ENCODE measurements around the gene MBOAT2. TPM values are rescaled to one million over a fixed set of nuclear protein-coding genes. Genes with fewer than 3 reads are reported as not detected.

MBOAT2 gene
- total and polyA plus RNA-seq, 2 of the 13 experiments (the other 11 are each of a cell fraction or from before 2014, with no cell fraction given), result 0.11 to 0.36 TPM

- TF ChIP-seq RCOR2 (CRISPR knock-in tag; IDR thresholded peaks at IDR 0.05), result no peak
- no peak for TF ChIP-seq HOXA9 (CRISPR knock-in tag; IDR thresholded peaks at IDR 0.05; ENCODE audit: borderline replicate concordance)
- no peak for TF ChIP-seq ZFAT (CRISPR knock-in tag; conservative IDR thresholded peaks at IDR 0.05)
- no peak for TF ChIP-seq THAP9 (CRISPR knock-in tag; IDR thresholded peaks at IDR 0.05; ENCODE audit: borderline replicate concordance)
- TF ChIP-seq ZNF841 (CRISPR knock-in tag; IDR thresholded peaks at IDR 0.05; ENCODE audit: borderline replicate concordance), result no peak
These were observed 45.9 kb downstream of the MBOAT2 start (continued) for GRCh38 chr2:8957628-8958027.

GRCh38 chr2:8956774-8957173 lies 46.7 kb downstream of the MBOAT2 start:
- Histone ChIP-seq H3K4me1 (ENCODE audit: insufficient read depth, low read length) (no peaks in the 10 kb centered on the region), H2AFZ (ENCODE audit: low read length) (no peak overlapping the region), H3K27me3 (ENCODE audit: control insufficient read depth in 1 of 2, insufficient read depth in 2 of 2, low read length in 2 of 2) (no peaks in the 10 kb centered on the region; a peak in 1 of 5 replicates), H3K4me2 (ENCODE audit: low read depth, low read length) (no peak overlapping the region), H3K9me3 (ENCODE audit: low read length) (peaks cover 26% of the 10 kb centered on the region), H3K9ac (ENCODE audit: insufficient read depth, low read depth, low read length) (no peak overlapping the region), H3K4me3 (replicated peaks in 1 of 3; ENCODE audit: insufficient read depth in 1 of 3, low read depth in 2 of 3, low read length in 3 of 3) (no peak overlapping the region), H3K79me2 (ENCODE audit: insufficient read depth, low read length) (no peaks in the 10 kb centered on the region), H3K36me3 (replicated peaks in 1 of 2; ENCODE audit: control insufficient read depth in 1 of 2, insufficient read depth in 2 of 2, low read length in 2 of 2) (no peaks in the 10 kb centered on the region), H4K20me1 (ENCODE audit: insufficient read depth, low read length) (no peaks in the 10 kb centered on the region), H3K27ac (ENCODE audit: extremely low read length, insufficient read depth, low read length) (no peak overlapping the region)
- DNase-seq (ENCODE audit: low spot score) (no peak), ATAC-seq (no peak), FAIRE-seq (no peak)
- TF ChIP-seq THAP7 (CRISPR knock-in tag; IDR thresholded peaks at IDR 0.05), result no peak
- no peak for TF ChIP-seq ZMYM4 (CRISPR knock-in tag; IDR thresholded peaks at IDR 0.05)
- TF ChIP-seq ZNF747 (CRISPR knock-in tag; IDR thresholded peaks at IDR 0.05; ENCODE audit: borderline replicate concordance), result no peak
- TF ChIP-seq ZNF629 (CRISPR knock-in tag; conservative IDR thresholded peaks at IDR 0.05), result no peak
- TF ChIP-seq ZNF737 (CRISPR knock-in tag; IDR thresholded peaks at IDR 0.05; ENCODE audit: borderline replicate concordance), result no peak
- TF ChIP-seq SMAD9 (CRISPR knock-in tag; IDR thresholded peaks at IDR 0.05), result no peak
- no peak for TF ChIP-seq TCF7 (IDR thresholded peaks at IDR 0.05; ENCODE audit: low read depth)
- TF ChIP-seq SALL2 (CRISPR knock-in tag; IDR thresholded peaks at IDR 0.05), result no peak
- TF ChIP-seq DNMT3B (CRISPR knock-in tag; conservative IDR thresholded peaks at IDR 0.05), result no peak
- TF ChIP-seq MAF1 (CRISPR knock-in tag; IDR thresholded peaks at IDR 0.05; ENCODE audit: borderline replicate concordance), result no peak
- TF ChIP-seq MED8 (CRISPR knock-in tag; IDR thresholded peaks at IDR 0.05; ENCODE audit: insufficient replicate concordance), result no peak
- TF ChIP-seq ZFP90 (CRISPR knock-in tag; IDR thresholded peaks at IDR 0.05; ENCODE audit: borderline replicate concordance), result no peak
- no peak for TF ChIP-seq TBP (CRISPR knock-in tag; IDR thresholded peaks at IDR 0.05)
- no peak for TF ChIP-seq NFE2L1 (CRISPR knock-in tag; IDR thresholded peaks at IDR 0.05; ENCODE audit: borderline replicate concordance)
- TF ChIP-seq ZNF749 (CRISPR knock-in tag; IDR thresholded peaks at IDR 0.05; ENCODE audit: borderline replicate concordance), result no peak
- no peak for TF ChIP-seq THYN1 (CRISPR knock-in tag; IDR thresholded peaks at IDR 0.05; ENCODE audit: borderline replicate concordance, low read depth)
- no peak for TF ChIP-seq ZBTB8A (CRISPR knock-in tag; IDR thresholded peaks at IDR 0.05; ENCODE audit: borderline replicate concordance, low read depth)
- BruUV-seq (replicated peaks), result no TSS peak
- in situ Hi-C loops (cut with HindIII; ENCODE audit: extremely low pct_ligation_motif_present, low pct_unique_long_range_greater_than_20kb) (no loop called here), intact Hi-C loops (cut with micrococcal nuclease; ENCODE audit: unreplicated experiment) (no loop called here)
- WGBS (ENCODE audit: low lambda C conversion rate), result 0% methylated on average over 1 of the region's 1 CpG
- ChIA-PET CTCF (ENCODE audit: low intra/inter-chr PET ratio, low total read pairs) (no interaction called here), POLR2A (no interaction called here)

All from HepG2 (cell line).